MG63 (cell line): ENCODE data around the gene TAF4B. TPM values are rescaled to one million over a fixed set of nuclear protein-coding genes. Genes with fewer than 3 reads are reported as not detected.
A peak's percentile ranks its signal among the peaks of the same experiment; 100 is the strongest.

ENCODE experiments used
- DNase-seq: peaks from one replicate; pipeline ENCODE4 v3.0.0-alpha.2; 2020
- H3K27me3 ChIP-seq: fragments of 250-450 bp; sonication (Bioruptor Pico); 2 replicates; pipeline ENCODE4 v1.5.1; 2020; ENCODE audit warnings: mild to moderate bottlenecking, moderate library complexity
- H3K36me3 ChIP-seq: fragments of 250-450 bp; sonication (Bioruptor Pico); 2 replicates; pipeline ENCODE4 v1.5.1; 2020; ENCODE audit warnings: mild to moderate bottlenecking, moderate library complexity
- H3K4me3 ChIP-seq: fragments of 250-450 bp; sonication (Bioruptor Pico); 2 replicates; pipeline ENCODE4 v1.5.1; 2020; ENCODE audit warnings: mild to moderate bottlenecking, moderate library complexity
- H3K9me3 ChIP-seq: fragments of 250-450 bp; sonication (Bioruptor Pico); 2 replicates; pipeline ENCODE4 v1.5.1; 2020; ENCODE audit warnings: mild to moderate bottlenecking, moderate library complexity
- total RNA-seq: library from RNA; depleted of rRNA; stranded (reverse); fragments of >200 nt; shearing (Covaris generic); gene quantifications from 2 replicates; pipeline ENCODE4 v1.2.3, GENCODE V29; 2014; ENCODE audit warnings: low replicate concordance

TAF4B gene
- total RNA-seq, 1 experiment from 2014 or later, result 5.7 TPM

- no peaks in the 10 kb centered on the region for H3K27me3 ChIP-seq
- H3K9me3 ChIP-seq, result no peaks in the 10 kb centered on the region
- H3K36me3 ChIP-seq, result no peaks in the 10 kb centered on the region
- no peak for DNase-seq
- H3K4me3 ChIP-seq, result no peak overlapping the region
These were observed 167.9 kb downstream of the TAF4B start for GRCh38 chr18:26394047-26394654.

GRCh38 chr18:26397019-26397418, 170.8 kb downstream of the TAF4B start:
- no peak overlapping the region for H3K4me3 ChIP-seq
- H3K27me3 ChIP-seq, result no peaks in the 10 kb centered on the region
- no peaks in the 10 kb centered on the region for H3K9me3 ChIP-seq
- no peaks in the 10 kb centered on the region for H3K36me3 ChIP-seq
- DNase-seq, result no peak

DNA sequence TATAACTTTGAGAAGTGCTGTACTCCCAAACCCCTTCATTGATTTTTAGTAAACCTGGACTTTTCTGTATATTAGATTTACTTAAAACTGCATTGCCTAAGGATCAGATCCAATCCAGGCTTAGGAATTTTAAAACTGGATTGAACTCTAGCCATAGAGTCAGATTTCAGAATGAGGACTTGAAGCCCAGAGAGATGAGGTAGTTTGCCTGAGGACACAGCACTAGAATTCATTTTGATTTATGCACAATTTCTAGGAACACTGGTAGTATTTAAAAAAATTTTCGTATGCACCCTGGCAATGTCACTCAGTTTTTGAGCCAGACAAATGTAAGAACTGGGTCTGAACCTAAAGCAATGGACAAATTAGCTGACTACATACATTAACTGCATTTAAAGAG, 177.2 kb downstream of the TAF4B start:
- no peak for DNase-seq
- H3K36me3 ChIP-seq, result no peaks in the 10 kb centered on the region

DNA sequence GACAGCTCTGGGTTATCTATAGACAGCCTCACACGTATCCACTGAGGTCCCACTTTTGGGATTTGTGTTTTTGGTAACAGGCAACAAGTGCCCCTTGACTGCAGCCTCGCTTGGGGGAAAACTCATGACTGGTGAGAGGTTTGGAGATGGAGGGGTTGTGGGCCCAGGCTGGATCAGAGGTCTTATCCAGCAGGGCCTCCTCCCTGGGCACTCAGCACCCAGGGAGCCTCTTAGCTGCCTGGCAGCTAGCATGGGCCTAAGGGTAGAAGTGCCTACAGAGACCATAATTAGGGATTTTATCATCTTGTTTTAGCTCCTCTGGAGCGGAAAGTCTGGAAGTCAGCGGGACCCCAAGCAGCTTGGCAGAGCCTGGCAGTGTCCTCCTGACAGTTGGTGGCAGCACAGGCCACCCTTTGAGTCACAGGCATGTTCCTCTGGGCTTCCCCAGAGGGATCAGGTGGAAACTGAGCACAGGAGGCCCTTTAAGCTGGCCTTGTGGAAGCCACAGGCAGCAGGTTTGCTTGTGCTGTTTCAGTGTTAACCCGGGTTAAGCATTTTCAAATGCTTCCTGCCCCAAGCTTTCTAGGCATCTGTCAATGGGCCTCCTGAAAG, 179.1 kb downstream of the TAF4B start:
- peak; percentile 5 for DNase-seq

More for the DNA sequence above, 177.2 kb downstream of the TAF4B start:
- Histone ChIP-seq H3K27me3 (no peaks in the 10 kb centered on the region), H3K4me3 (no peak overlapping the region), H3K9me3 (no peaks in the 10 kb centered on the region)

GRCh38 chr18:26406324-26406723, 180.1 kb downstream of the TAF4B start:
- Histone ChIP-seq H3K4me3 (no peak overlapping the region), H3K27me3 (no peaks in the 10 kb centered on the region), H3K9me3 (no peaks in the 10 kb centered on the region), H3K36me3 (no peaks in the 10 kb centered on the region)
- no peak for DNase-seq

More for the DNA sequence above, 179.1 kb downstream of the TAF4B start:
- no peaks in the 10 kb centered on the region for H3K9me3 ChIP-seq
- no peaks in the 10 kb centered on the region for H3K36me3 ChIP-seq
- H3K27me3 ChIP-seq, result no peaks in the 10 kb centered on the region
- H3K4me3 ChIP-seq, result no peak overlapping the region

DNA sequence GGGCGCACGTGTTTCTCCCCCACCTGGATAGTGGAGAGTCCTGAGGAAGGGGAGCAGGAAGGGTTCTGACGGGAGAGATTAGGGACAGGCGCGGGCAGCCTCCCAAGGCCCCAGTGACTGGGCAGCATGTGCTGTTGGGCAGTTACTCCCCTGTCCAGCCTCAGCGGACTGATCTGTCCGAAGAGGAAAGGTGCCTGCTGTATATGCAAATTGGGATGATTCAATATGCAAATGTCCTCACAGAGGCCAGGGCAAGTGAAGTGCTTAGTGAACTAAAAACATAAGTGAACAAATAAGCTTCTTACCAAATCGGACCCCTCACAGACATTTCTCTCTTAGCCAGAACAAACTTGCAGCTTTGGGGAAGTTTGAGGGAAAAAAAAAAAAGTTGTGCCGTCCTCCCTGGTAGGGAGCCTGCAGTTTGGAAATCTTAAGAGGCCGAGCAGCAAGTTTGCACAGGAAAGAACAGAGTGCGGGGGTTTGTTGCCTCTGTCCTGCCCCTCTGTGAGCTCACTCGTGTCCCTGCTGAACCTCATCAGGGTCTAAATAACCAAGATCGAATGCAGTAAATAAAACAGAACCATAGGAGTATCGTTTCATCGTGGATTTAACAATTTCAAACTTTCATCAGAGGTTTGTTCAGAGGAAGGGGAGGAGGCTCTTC, 180.7 kb downstream of the TAF4B start:
- Histone ChIP-seq H3K4me3 (no peak overlapping the region), H3K9me3 (no peaks in the 10 kb centered on the region), H3K27me3 (no peaks in the 10 kb centered on the region), H3K36me3 (no peaks in the 10 kb centered on the region)
- no peak for DNase-seq

DNA sequence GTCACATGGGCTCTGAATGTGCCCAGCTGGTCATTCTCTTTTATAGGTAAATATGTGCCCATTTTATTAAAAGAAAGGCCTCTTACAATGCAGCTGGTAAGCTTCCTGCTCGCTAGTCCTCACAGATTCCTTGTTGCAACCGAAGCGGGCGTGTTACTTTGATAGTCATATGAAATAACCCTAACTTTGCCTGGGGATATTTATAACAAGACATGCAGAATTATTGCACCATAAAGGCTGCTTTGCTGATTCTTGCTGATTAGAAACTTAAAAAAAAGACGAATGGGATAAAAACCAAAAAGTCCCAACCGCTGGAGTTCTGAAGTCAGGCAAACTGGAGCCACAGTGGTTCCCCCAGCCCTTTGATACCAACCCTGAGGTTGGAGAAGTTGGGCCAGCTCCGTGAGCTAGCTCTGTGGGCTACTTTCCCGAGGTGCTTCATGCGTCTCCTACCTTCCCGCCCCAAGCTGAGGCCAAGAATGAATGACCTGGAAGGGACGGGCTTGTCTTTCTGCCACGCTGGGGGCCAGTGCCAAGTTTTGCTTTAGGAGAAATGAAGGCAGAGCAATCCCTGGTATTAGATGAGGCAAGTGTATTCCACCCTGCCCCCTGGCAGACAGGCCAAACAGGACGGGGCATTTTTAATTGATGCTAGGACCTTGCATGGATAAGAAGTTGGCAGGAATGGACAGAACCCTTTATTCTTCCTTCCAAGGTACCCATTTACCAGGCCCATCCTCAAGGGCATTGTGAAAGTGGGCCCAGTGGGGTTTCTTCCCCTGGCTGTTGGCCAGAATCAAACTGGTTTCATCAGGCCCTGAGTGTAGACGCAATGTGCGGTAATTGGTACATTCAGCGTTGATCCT, 181.7 kb downstream of the TAF4B start:
- H3K36me3 ChIP-seq, result no peaks in the 10 kb centered on the region
- no peak for DNase-seq

DNA sequence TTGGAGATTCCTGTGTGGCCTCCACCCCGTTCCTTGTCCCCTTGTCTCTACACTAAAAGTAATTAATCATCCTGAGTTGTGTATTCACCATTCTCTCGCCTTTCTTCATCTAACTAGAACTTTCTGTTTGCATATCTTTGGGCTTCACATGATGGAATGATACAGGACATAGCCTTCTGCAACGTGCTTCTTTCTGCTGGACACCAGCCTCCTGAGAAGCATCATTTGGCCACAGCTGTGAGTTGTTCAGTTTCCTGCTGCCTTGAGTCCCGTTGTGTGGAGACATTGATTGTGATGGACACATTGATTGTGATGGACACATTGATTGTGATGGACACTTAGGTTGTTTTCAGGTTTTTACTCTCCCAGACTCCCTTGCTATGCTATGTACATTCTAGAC, 182.8 kb downstream of the TAF4B start:
- DNase-seq, result no peak
- Histone ChIP-seq H3K9me3 (no peaks in the 10 kb centered on the region), H3K27me3 (no peaks in the 10 kb centered on the region), H3K36me3 (no peaks in the 10 kb centered on the region), H3K4me3 (no peak overlapping the region)

More for the DNA sequence above, 181.7 kb downstream of the TAF4B start:
- Histone ChIP-seq H3K9me3 (no peaks in the 10 kb centered on the region), H3K4me3 (no peak overlapping the region), H3K27me3 (no peaks in the 10 kb centered on the region)

- no peaks in the 10 kb centered on the region for H3K9me3 ChIP-seq
- no peak for DNase-seq
- H3K27me3 ChIP-seq, result no peaks in the 10 kb centered on the region
- no peaks in the 10 kb centered on the region for H3K36me3 ChIP-seq
- H3K4me3 ChIP-seq, result no peak overlapping the region
These were observed 188.7 kb downstream of the TAF4B start for GRCh38 chr18:26414901-26415440.

DNA sequence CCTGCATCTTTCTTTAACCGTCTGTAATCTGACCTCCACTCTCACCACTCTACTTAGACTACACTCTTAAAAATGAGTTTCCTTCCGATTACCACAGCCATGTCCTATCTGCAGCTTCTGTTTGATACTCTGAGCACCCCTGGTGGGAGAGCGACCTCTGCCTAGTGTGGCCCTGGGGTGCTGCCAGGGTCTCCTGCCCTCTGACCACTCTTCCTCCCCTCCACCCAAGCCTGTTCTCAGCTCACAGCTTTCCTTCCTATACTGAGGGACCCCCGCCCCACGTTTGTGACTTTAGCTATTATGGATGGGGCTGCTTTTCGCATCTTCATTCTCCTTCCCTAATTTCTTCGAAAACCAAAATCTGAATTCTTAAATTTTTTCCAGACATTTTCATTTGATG, 189.4 kb downstream of the TAF4B start:
- no peak for DNase-seq
- no peaks in the 10 kb centered on the region for H3K27me3 ChIP-seq
- no peaks in the 10 kb centered on the region for H3K9me3 ChIP-seq
- no peak overlapping the region for H3K4me3 ChIP-seq
- no peaks in the 10 kb centered on the region for H3K36me3 ChIP-seq

GRCh38 chr18:26416652-26417150, 190.5 kb downstream of the TAF4B start:
- H3K9me3 ChIP-seq, result no peaks in the 10 kb centered on the region
- no peaks in the 10 kb centered on the region for H3K36me3 ChIP-seq
- no peaks in the 10 kb centered on the region for H3K27me3 ChIP-seq
- no peak for DNase-seq
- no peak overlapping the region for H3K4me3 ChIP-seq

DNA sequence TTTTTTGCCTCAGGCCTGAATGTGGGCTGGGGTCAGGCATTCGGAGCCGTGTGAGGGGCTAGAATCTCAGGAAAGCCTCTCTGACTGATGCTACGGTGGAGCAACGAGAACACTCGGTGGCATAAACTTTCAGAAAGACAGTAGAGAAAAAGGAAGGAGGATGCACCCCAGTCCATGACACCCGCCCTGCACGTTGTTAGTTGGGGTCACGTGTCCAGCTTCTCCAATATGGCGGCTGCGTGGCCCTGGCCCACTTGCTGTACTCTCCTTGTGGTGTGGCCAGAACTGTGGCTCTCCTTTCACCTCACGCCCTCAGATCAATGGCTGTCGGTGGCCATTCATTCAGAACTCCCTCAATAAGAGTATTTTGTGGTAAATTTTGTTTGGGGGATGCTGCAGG, 190.9 kb downstream of the TAF4B start:
- no peak for DNase-seq

GRCh38 chr18:26418225-26418624, 192.0 kb downstream of the TAF4B start:
- no peak for DNase-seq

More for the DNA sequence above, 190.9 kb downstream of the TAF4B start:
- Histone ChIP-seq H3K4me3 (no peak overlapping the region), H3K27me3 (no peaks in the 10 kb centered on the region), H3K9me3 (no peaks in the 10 kb centered on the region), H3K36me3 (no peaks in the 10 kb centered on the region)

GRCh38 chr18:26419746-26420145, 193.5 kb downstream of the TAF4B start:
- Histone ChIP-seq H3K27me3 (no peaks in the 10 kb centered on the region), H3K36me3 (no peaks in the 10 kb centered on the region), H3K4me3 (no peak overlapping the region), H3K9me3 (no peaks in the 10 kb centered on the region)
- DNase-seq, result no peak

More at GRCh38 chr18:26418225-26418624, 192.0 kb downstream of the TAF4B start:
- Histone ChIP-seq H3K27me3 (no peaks in the 10 kb centered on the region), H3K4me3 (no peak overlapping the region), H3K36me3 (no peaks in the 10 kb centered on the region), H3K9me3 (no peaks in the 10 kb centered on the region)

DNA sequence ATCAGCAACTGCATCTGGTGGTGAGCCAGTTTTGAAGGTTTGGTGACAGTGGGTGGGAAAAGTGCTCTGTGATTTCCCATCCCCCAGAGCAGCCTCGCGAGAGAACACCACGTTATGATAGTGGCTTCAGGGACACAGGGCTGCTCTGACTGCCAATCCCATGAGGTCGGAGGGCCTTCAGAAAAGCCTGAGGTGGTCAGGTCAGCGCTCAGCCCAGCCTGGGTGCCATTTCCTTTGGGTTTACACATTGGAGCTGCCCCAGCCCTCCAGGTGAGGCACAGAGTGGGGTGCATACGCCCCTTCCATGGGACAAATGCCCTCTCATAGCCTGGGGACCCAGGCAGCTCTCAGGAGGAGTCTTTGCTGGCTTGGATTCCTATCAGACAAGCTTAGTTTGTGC, 195.3 kb downstream of the TAF4B start:
- Histone ChIP-seq H3K4me3 (no peak overlapping the region), H3K9me3 (no peaks in the 10 kb centered on the region), H3K36me3 (no peaks in the 10 kb centered on the region), H3K27me3 (no peaks in the 10 kb centered on the region)
- DNase-seq, result no peak

GRCh38 chr18:26421931-26422330, 195.7 kb downstream of the TAF4B start:
- no peaks in the 10 kb centered on the region for H3K27me3 ChIP-seq
- DNase-seq, result no peak

More at GRCh38 chr18:26421931-26422330, 195.7 kb downstream of the TAF4B start:
- Histone ChIP-seq H3K36me3 (no peaks in the 10 kb centered on the region), H3K9me3 (no peaks in the 10 kb centered on the region), H3K4me3 (no peak overlapping the region)
